GM19238 (cell line): ENCODE measurements around the gene AZI2.

Experiments used
- DNase-seq: peaks from one replicate; pipeline ENCODE4 v3.0.0; 2011; ENCODE audit warnings: low spot score; ENCODE audit not compliant: insufficient read length

The AZI2 gene

GRCh38 chr3:28301688-28302087 lies 46.9 kb downstream of the AZI2 start:
- no peak for DNase-seq

GRCh38 chr3:28300345-28300962 lies 48.2 kb downstream of the AZI2 start:
- no peak for DNase-seq

DNA sequence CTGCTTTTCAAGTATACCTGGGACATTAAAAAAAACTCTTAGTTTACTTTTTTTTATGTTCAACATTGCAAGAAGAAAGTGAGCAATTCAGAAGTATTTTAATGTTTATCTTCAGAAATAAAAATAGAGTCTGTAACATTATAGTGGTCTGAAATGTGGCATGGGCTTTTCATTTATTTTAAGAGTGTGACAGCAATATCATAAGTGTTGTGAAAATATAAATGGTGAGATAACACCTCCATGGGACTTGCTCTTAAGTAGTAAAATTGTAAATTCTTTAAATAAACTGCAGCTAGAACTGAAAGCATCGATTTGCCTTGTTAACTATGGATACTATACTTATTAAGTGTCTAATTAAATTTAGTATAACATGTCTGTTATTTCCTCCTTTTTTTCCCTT lies 48.9 kb downstream of the AZI2 start:
- no peak for DNase-seq

DNA sequence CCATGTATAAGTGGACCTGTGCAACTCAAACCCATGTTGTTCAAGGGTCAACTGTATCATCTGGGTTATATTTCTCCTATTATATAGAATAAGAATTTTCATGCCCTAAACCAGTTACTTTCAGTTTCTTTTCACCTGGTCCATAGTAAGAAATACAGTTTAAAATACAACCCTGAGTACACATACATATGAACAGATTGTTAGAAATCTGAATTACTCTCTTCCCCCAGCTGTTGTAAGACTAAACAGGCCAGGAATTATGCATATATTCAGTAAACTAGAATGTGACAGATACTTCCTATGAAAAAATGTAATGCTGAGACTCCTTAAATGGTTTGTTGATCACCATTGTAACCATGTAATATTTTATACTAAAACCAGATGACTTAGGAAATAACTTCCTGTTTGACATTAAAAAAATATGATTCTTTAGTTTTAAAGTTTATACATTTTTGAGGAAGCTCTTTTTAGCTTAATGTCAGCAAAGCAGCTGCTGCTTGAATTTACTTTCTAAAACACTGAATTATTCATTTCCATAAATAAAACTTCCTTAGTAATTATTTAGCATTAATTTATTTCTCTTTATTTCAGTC lies 52.6 kb downstream of the AZI2 start:
- DNase-seq = no peak

DNA sequence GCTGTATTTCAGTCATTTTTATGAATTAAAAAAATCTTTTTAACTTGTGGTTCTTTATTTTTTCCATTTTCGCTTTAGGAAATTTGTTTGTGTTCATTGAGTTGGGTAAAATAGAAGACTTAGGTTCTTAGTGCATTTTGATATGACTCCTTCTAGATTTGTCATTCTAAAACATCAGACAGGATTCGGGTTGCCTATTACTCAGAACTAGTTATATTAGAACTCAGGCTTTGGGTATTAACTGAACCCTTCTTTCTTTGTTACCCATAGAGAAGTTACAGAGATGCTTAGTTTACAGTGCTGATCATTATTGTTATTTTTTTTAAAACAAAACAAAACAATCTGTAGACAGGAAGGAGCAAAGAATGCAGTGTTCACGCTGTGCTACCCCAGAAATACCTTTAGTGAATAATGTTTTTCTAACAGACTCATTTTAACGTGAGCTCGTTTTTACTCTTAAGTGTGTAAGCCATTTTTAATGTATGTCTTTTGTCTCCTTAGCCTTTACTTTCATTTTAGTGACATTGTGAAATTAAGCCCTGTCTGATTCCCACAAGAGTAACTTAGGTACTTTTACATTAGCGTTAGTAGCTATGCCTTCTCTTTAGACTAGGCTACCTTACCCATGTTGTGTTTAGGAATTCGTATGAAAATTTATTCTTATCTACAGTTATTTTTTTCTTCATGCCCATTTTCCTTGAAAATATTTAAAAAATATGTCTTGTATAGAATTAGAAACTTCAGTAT lies 53.8 kb downstream of the AZI2 start:
- DNase-seq = no peak

GRCh38 chr3:28292622-28293021 lies 56.0 kb downstream of the AZI2 start:
- DNase-seq = no peak

- DNase-seq = no peak
Observed at GRCh38 chr3:28291577-28291976, 57.0 kb downstream of the AZI2 start.

DNA sequence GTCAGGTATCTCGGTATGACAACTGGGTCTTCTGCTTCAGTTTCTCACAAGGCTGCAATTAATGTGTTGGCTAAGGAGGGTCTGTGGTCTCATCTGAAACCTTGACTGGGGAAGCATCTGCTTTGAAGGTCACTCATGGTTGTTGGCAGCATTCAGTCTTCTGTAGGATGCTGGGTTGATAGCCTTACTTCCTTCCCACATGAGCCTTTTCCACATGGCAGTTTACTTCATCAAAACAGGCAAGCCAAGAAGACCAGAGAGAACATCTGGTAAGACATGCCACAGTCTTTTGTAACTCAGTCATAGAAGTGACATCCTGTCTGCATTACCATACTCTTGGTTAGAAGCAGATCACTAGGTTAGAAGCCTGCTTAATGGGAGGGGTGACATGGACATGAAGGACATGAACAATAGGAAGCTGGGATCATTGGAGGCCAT lies 57.7 kb downstream of the AZI2 start:
- DNase-seq = no peak

DNA sequence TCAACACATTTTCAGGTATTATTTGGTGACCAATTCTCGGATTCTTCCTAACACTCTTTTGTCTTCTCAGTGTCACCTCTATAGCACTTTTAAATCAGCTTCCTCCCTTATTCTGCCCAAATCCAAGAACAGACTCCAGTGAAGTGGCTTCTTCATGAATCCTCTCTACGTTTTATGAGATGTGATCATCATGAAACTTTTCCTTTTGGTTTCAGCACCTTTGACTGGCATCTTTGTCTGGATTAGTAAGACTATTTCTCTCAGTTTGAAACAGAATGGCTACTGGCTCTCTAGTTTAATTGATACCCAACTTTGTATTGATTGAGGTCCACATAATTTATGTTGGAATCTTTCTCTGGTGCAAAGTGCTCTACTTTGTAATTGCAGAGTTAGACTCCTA lies 61.6 kb downstream of the AZI2 start:
- DNase-seq = no peak

GRCh38 chr3:28286595-28286994 lies 62.0 kb downstream of the AZI2 start:
- no peak for DNase-seq

DNA sequence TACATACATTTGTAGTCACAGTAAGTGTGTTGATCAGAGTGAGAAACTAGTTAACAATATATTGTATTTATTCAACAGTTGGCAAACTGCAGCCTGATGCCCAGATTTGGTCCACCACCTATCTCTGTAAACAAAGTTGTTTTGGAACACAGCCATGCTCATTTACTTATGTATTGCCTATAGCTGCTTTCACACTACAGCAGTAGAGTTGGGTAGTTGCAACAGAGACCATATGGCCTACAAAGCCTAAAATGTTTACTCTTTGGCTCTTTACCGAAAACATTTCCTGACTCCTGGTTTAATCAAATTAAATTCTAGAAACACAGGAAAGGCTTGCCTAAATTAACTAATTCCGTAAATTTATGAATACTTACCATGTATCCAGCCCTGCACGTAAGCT lies 67.8 kb downstream of the AZI2 start:
- no peak for DNase-seq

DNA sequence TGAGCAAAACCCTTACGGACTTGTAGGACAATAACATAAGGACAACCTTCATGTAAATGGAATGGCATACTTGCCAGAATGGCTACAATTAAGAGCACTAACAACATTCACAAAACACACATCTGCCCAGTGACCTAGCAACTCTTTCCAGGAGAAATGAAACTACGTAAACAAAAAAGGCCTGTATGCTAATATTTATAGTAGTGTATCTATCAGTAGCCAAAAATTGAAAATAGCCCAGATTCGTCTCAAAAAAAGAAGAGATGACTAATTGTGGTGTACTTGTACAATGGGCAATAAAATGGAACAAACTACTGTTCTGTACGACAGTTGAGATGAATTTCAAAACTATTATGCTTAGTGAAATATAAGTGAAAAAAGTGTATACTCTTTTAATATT lies 68.9 kb downstream of the AZI2 start:
- DNase-seq = no peak

DNA sequence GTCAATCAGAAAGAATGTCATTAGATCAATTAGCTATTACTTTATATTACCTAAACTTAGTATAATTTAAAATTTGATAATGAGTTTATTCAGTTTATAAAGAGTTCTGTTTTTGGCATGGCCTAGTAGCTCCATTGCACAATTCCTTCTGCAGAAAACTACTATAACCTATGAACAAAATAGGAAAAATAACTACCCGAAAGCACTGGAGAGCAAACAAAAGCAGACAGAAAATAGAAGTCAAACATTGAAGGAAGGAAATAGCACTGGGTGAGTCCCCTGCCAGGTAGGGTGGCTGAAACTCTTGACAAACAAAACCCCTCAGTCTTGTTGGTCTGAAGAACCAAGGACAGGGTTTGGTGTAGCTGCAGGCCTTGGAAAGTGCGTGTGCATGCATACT lies 69.7 kb downstream of the AZI2 start:
- no peak for DNase-seq

DNA sequence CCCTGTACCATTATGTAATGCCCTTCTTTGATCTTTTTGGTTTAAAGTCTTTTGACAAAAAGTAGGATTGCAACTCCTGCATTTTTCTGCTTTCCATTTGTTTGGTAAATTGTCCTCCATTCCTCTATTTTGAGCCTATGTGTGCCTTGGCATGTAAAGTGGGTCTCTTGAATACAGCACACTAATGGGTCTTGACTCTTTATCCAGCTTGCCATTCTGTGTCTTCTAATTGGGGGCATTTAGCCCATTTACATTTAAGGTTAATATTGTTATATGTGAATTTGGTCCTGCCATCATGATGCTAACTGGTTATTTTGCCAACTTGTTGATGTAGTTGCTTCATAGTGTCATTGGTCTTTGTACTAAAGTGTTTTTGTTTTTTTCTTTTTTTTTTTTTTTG lies 74.8 kb downstream of the AZI2 start:
- no peak for DNase-seq
